ENCODE measurements around the gene FNDC3B.
A peak's percentile ranks its signal among the peaks of the same experiment; 100 is the strongest.
"Not testable (repeated sequence)": the region's sequence is repeated elsewhere in the genome, so short reads cannot be mapped to it uniquely, and the experiment has no call there.

Gene FNDC3B

DNA sequence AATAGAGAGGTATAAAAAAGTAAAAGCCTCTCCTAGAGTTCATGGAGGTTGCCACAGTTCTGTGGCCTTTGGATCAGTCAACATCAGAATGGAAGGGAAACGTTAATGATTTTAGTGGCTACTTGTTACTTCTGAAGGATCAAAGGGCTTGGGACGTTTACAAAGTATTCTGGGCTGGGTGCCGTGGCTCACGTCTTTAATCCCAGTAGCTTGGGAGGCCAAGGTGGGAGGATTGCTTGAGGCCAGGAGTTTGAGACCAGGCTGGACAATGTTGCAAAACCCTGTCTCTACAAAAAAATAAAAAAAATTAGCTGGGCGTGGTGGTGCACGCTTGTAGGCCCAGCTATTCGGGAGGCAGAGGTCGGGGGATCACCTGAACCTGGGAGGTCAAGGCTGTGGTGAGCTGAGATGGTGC, 44.6 kb downstream of the FNDC3B start:
- no peak overlapping the region for H3K4me3 Mint-ChIP-seq

DNA sequence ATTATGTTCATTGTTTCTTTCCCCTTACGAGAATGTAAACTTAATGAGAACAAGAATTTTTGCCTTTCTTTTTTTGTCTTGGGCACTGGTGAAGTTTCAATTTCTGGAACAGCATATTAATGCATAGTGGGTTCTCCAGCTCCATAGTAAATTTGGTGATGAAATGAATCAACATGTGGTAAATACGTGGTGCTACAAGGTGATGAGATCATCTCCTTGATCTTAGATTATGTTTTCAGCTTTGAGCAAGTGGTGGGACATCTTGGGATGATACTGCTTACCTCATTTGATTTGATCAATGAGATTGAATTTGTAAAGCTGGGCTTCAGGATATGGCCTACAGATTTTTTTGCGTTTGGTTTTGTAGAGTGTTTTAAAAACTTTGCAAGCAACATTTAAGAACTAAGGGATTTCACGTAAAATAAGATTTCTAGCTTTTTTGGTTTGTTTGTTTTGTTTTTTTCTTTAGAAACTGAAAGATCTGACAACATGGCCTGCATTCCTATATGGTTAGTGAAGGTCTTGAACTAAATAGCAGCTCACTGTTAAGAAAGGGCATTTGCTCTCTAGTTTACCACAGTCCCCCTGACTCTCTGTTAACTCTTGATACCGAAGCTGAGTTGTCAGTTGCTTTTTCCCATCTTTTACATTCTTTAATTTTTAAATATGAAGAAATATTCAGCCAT, 45.6 kb downstream of the FNDC3B start:
- Mint-ChIP-seq H3K27me3 (no peaks in the 10 kb centered on the region), H3K9me3 (ENCODE audit: low read depth) (no peaks in the 10 kb centered on the region), H3K4me3 (no peak overlapping the region), H3K27ac (no peak overlapping the region), H3K36me3 (peaks cover 12% of the 10 kb centered on the region), H3K4me1 (ENCODE audit: low read depth) (peaks cover 24% of the 10 kb centered on the region)

More for the DNA sequence above, 44.6 kb downstream of the FNDC3B start:
- Mint-ChIP-seq H3K36me3 (peaks cover 14% of the 10 kb centered on the region), H3K9me3 (ENCODE audit: low read depth) (no peaks in the 10 kb centered on the region), H3K4me1 (ENCODE audit: low read depth) (peaks cover 24% of the 10 kb centered on the region), H3K27me3 (no peaks in the 10 kb centered on the region), H3K27ac (no peak overlapping the region)

GRCh38 chr3:172085557-172085895, 46.1 kb downstream of the FNDC3B start:
- Mint-ChIP-seq H3K9me3 (ENCODE audit: low read depth) (no peaks in the 10 kb centered on the region), H3K27me3 (no peaks in the 10 kb centered on the region), H3K36me3 (peaks cover 12% of the 10 kb centered on the region), H3K4me3 (no peak overlapping the region), H3K27ac (no peak overlapping the region), H3K4me1 (ENCODE audit: low read depth) (peaks cover 24% of the 10 kb centered on the region)

DNA sequence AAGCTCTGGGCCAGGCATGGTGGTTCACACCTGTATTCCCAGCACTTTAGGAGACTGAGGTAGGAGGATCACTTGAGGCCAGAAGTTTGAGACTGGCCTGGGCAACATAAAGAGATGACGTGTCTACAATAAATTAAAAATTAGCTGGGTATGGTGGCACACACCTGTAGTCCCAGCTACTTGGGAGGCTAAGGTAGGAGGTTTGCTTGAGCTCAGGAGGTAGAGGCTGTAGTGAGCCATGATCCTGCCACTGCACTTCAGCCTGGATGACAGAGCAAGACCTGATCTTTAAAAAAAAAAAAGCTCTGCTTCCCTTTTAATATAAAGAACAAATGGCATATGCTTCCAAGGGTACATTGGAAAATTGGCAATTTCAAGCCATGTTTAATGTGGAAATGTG, 46.7 kb downstream of the FNDC3B start:
- Mint-ChIP-seq H3K36me3 (peaks cover 12% of the 10 kb centered on the region), H3K9me3 (ENCODE audit: low read depth) (no peaks in the 10 kb centered on the region), H3K4me3 (no peak overlapping the region), H3K27ac (no peak overlapping the region), H3K27me3 (no peaks in the 10 kb centered on the region), H3K4me1 (ENCODE audit: low read depth) (peaks cover 24% of the 10 kb centered on the region)

GRCh38 chr3:172087198-172087597, 47.8 kb downstream of the FNDC3B start:
- no peak overlapping the region for H3K4me3 Mint-ChIP-seq
- H3K4me1 Mint-ChIP-seq (ENCODE audit: low read depth): peaks cover 24% of the 10 kb centered on the region
- no peaks in the 10 kb centered on the region for H3K27me3 Mint-ChIP-seq
- H3K36me3 Mint-ChIP-seq: peaks cover 7% of the 10 kb centered on the region
- H3K9me3 Mint-ChIP-seq (ENCODE audit: low read depth): no peaks in the 10 kb centered on the region
- no peak overlapping the region for H3K27ac Mint-ChIP-seq

GRCh38 chr3:172087602-172088580, 48.5 kb downstream of the FNDC3B start:
- Mint-ChIP-seq H3K4me1 (ENCODE audit: low read depth) (peaks cover 25% of the 10 kb centered on the region), H3K27ac (peak overlapping the region; percentile 5), H3K9me3 (ENCODE audit: low read depth) (no peaks in the 10 kb centered on the region), H3K4me3 (no peak overlapping the region), H3K27me3 (no peaks in the 10 kb centered on the region), H3K36me3 (peaks cover 8% of the 10 kb centered on the region)

DNA sequence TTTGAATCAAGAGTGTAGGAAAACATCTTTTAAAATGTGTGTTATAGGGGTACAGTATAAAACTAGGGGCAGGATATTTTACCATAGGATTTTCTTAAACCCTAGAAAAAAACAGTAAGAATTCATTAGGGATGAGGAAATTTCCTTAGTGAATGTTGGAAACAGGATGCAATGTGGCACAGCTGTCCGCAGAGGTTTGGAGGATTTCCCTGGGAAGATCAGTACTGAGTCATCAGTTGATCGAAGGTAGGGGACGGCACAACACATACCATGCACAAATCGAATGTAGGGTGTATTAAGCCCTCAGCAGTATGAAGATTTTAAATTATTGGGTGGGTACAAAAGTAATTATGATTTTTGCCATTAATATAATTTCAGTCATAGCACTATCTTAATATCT, 49.9 kb downstream of the FNDC3B start:
- no peaks in the 10 kb centered on the region for H3K9me3 Mint-ChIP-seq (ENCODE audit: low read depth)
- H3K36me3 Mint-ChIP-seq: peaks cover 4% of the 10 kb centered on the region
- no peaks in the 10 kb centered on the region for H3K27me3 Mint-ChIP-seq
- H3K4me3 Mint-ChIP-seq: no peak overlapping the region
- H3K4me1 Mint-ChIP-seq (ENCODE audit: low read depth): peaks cover 26% of the 10 kb centered on the region
- H3K27ac Mint-ChIP-seq: no peak overlapping the region

DNA sequence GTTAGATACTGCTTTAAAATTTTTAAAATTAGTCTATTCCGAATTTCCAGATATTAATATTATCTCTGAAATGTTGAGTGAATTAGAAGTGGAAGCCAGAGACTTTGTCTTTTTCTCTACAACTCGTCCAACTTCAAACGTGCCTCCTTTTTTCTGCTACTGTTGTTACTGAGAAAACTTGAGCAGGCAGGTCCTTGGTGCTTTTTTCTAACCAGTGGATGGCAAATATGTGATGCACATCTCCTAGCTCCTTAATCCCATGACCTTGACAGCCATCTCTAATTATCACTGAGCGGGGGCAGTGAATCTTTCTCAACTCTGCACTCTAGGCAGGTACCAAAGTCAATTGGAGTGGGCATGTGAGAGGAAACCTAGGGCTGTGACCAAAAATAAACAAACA, 50.7 kb downstream of the FNDC3B start:
- H3K36me3 Mint-ChIP-seq: peaks cover 2% of the 10 kb centered on the region
- no peaks in the 10 kb centered on the region for H3K27me3 Mint-ChIP-seq
- no peak overlapping the region for H3K27ac Mint-ChIP-seq
- H3K9me3 Mint-ChIP-seq (ENCODE audit: low read depth): no peaks in the 10 kb centered on the region
- H3K4me1 Mint-ChIP-seq (ENCODE audit: low read depth): peaks cover 30% of the 10 kb centered on the region
- no peak overlapping the region for H3K4me3 Mint-ChIP-seq

GRCh38 chr3:172092658-172093057, 53.3 kb downstream of the FNDC3B start:
- no peaks in the 10 kb centered on the region for H3K9me3 Mint-ChIP-seq (ENCODE audit: low read depth)
- H3K4me3 Mint-ChIP-seq: no peak overlapping the region
- H3K27me3 Mint-ChIP-seq: no peaks in the 10 kb centered on the region
- H3K27ac Mint-ChIP-seq: no peak overlapping the region
- H3K36me3 Mint-ChIP-seq: peaks cover 2% of the 10 kb centered on the region
- peaks cover 39% of the 10 kb centered on the region for H3K4me1 Mint-ChIP-seq (ENCODE audit: low read depth)

DNA sequence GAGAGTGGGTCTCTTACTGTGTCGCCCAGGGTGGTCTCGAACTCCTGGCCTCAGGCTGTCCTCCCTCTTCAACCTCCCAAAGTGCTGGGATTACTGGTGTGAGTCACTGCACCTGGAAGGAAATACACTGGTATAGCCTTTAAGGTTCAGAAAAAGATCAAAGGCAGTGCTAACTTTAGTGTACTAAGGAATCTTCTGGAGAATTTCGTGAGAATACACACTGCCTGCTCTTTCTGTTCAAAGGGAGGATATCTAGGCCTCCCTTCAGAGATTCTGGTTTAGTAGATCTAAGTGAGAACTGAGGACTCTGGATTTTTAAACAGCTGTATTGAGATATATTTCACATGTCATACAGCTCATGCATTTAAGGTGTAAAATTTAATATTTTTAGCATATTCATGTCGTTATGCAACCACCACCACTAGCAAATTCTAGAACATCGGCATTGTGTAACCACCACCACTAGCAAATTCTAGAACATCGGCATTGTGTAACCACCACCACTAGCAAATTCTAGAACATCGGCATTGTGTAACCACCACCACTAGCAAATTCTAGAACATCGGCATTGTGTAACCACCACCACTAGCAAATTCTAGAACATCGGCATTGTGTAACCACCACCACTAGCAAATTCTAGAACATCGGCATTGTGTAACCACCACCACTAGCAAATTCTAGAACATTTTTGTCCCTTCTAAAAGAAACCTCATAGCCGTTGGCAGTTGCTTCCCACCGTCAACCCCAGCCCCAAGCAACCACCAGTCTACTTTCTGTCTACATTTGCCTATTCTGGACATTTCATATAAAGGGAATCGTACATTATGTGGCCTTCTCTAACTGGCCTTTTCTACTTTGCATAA, 54.4 kb downstream of the FNDC3B start:
- H3K27ac Mint-ChIP-seq; H3K36me3 Mint-ChIP-seq; H3K9me3 Mint-ChIP-seq (ENCODE audit: low read depth); H3K4me3 Mint-ChIP-seq; H3K27me3 Mint-ChIP-seq: not testable (repeated sequence)
- peaks cover 34% of the 10 kb centered on the region for H3K4me1 Mint-ChIP-seq (ENCODE audit: low read depth)

GRCh38 chr3:172094621-172095557, 55.5 kb downstream of the FNDC3B start:
- no peak overlapping the region for H3K4me3 Mint-ChIP-seq
- peaks cover 2% of the 10 kb centered on the region for H3K36me3 Mint-ChIP-seq
- H3K27me3 Mint-ChIP-seq: no peaks in the 10 kb centered on the region
- peak overlapping the region; percentile 62 for H3K27ac Mint-ChIP-seq
- H3K4me1 Mint-ChIP-seq (ENCODE audit: low read depth): peaks cover 45% of the 10 kb centered on the region
- H3K9me3 Mint-ChIP-seq (ENCODE audit: low read depth): no peaks in the 10 kb centered on the region

DNA sequence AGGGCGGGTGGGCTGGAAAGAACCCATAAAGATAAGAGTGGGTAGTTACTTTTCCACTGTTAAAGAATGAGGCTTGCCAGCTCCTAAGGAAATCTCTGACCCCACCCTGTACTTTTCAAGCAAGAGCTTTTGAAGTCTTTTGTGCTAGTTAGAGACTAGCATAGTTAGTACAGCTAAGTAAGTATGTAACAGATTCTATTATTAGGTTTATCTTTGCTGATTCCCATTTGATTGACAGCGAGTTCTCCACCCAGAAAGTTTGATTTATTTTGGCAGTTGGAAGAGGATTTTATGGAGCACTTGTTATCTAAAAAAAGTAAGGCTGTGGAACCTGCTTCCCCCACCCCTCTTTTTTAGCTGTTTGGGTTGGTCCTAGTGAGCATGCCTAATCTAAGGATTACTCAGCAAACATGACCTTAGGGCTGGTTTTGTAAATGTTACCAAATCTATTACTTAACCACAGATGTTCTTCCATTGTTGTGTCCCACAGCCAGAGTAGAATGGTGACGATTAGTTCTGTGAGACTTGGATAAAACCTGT, 57.6 kb downstream of the FNDC3B start:
- Mint-ChIP-seq H3K4me3 (no peak overlapping the region), H3K27me3 (no peaks in the 10 kb centered on the region), H3K9me3 (ENCODE audit: low read depth) (no peaks in the 10 kb centered on the region), H3K36me3 (peaks cover 2% of the 10 kb centered on the region), H3K27ac (no peak overlapping the region), H3K4me1 (ENCODE audit: low read depth) (peaks cover 60% of the 10 kb centered on the region)

GRCh38 chr3:172097585-172097984, 58.2 kb downstream of the FNDC3B start:
- H3K4me1 Mint-ChIP-seq (ENCODE audit: low read depth): peaks cover 65% of the 10 kb centered on the region
- H3K9me3 Mint-ChIP-seq (ENCODE audit: low read depth): no peaks in the 10 kb centered on the region
- H3K27ac Mint-ChIP-seq: no peak overlapping the region
- H3K36me3 Mint-ChIP-seq: peaks cover under 1% of the 10 kb centered on the region
- H3K4me3 Mint-ChIP-seq: no peak overlapping the region
- no peaks in the 10 kb centered on the region for H3K27me3 Mint-ChIP-seq
